Body of pancreas (tissue), 4 donors: ENCODE data around the gene ZNF511.

Experiments used
- POLR2A ChIP-seq, 3 donors: fragments of 450-650 bp; IDR thresholded peaks; one replicate each; pipeline ENCODE4 v1.6.1; 2016; ENCODE audit warnings: antibody characterized with exemption in 3 of 3, mild to moderate bottlenecking in 2 of 3
- TF ChIP-seq, protein P1 (sequence below), 7 experiments: fragments of 450-650 bp in 4 of 7; fragments of 200-600 bp in 3 of 7; sonication (generic) in 3 of 7; IDR thresholded peaks; one replicate each; pipeline ENCODE4 v1.5.1; 2016 to 2019; ENCODE audit warnings: antibody characterized with exemption in 7 of 7

DNA sequence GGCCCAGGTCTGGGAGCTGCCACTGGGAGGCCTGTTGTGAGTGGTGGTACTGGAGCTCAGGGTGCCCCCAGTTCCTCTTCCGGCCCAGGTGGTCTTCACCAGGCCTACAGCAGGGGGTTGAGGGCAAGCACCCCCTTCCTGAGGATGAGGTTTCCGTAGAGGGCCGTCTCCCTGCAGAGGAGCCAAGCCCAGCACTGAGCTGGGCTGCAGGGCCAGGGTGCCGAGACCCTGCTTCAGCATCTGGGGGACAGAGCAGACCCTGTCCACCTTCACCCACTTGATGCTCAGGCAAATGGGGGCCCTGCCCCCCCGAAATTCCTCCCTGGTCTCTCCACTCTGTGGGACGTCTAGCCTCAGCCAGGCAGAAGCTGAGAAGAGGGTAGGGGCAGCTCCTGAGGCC is 46.6 kb downstream of the ZNF511 start:
- TF ChIP-seq, protein P1, sequence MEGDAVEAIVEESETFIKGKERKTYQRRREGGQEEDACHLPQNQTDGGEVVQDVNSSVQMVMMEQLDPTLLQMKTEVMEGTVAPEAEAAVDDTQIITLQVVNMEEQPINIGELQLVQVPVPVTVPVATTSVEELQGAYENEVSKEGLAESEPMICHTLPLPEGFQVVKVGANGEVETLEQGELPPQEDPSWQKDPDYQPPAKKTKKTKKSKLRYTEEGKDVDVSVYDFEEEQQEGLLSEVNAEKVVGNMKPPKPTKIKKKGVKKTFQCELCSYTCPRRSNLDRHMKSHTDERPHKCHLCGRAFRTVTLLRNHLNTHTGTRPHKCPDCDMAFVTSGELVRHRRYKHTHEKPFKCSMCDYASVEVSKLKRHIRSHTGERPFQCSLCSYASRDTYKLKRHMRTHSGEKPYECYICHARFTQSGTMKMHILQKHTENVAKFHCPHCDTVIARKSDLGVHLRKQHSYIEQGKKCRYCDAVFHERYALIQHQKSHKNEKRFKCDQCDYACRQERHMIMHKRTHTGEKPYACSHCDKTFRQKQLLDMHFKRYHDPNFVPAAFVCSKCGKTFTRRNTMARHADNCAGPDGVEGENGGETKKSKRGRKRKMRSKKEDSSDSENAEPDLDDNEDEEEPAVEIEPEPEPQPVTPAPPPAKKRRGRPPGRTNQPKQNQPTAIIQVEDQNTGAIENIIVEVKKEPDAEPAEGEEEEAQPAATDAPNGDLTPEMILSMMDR (IDR thresholded peaks at IDR 0.05): no peak
- TF ChIP-seq POLR2A (IDR thresholded peaks at IDR 0.05): no peak
